Neural progenitor cell (in vitro differentiated cells): ENCODE results near the gene KSR1. TPM values are rescaled to one million over a fixed set of nuclear protein-coding genes. Genes with fewer than 3 reads are reported as not detected.

ENCODE experiments used
- DNase-seq: peaks from one replicate; pipeline ENCODE4 v3.0.0-alpha.2; 2016; ENCODE audit warnings: low spot score
- H2AFZ ChIP-seq: fragments of 200-600 bp; sonication (generic); replicated peaks from 2 replicates; pipeline ENCODE4 v1.6.1; 2016; ENCODE audit warnings: antibody characterized with exemption
- H3F3A ChIP-seq: fragments of 200-600 bp; sonication (generic); 2 replicates; pipeline ENCODE4 v1.6.1; 2016; ENCODE audit warnings: antibody characterized with exemption, low read depth
- H3K27ac ChIP-seq: fragments of 200-600 bp; sonication (generic); 2 replicates; pipeline ENCODE4 v1.5.1; 2016; ENCODE audit warnings: mild to moderate bottlenecking
- H3K27me3 ChIP-seq: fragments of 200-600 bp; sonication (generic); 2 replicates; pipeline ENCODE4 v1.6.1; 2016; ENCODE audit warnings: mild to moderate bottlenecking, moderate library complexity
- H3K36me3 ChIP-seq: fragments of 200-600 bp; sonication (generic); 2 replicates; pipeline ENCODE4 v1.5.1; 2016
- H3K4me1 ChIP-seq: fragments of 200-600 bp; sonication (generic); 2 replicates; pipeline ENCODE4 v1.6.1; 2016; ENCODE audit warnings: mixed run types
- H3K4me2 ChIP-seq: fragments of 200-600 bp; sonication (generic); 2 replicates; pipeline ENCODE4 v1.6.1; 2016
- H3K4me3 ChIP-seq: fragments of 200-600 bp; sonication (generic); 2 replicates; pipeline ENCODE4 v1.5.1; 2016
- H3K79me2 ChIP-seq: fragments of 200-600 bp; sonication (generic); 2 replicates; pipeline ENCODE4 v1.6.1; 2016; ENCODE audit warnings: low read depth
- H3K9ac ChIP-seq: fragments of 200-600 bp; sonication (generic); 2 replicates; pipeline ENCODE4 v1.6.1; 2016
- H3K9me3 ChIP-seq: fragments of 200-600 bp; sonication (generic); 2 replicates; pipeline ENCODE4 v1.5.1; 2016; ENCODE audit warnings: low read depth
- H4K20me1 ChIP-seq: fragments of 200-600 bp; sonication (generic); 2 replicates; pipeline ENCODE4 v1.6.1; 2016; ENCODE audit warnings: low read depth
- H3K27ac Mint-ChIP-seq: 3 replicates; pipeline ENCODE4 v1.8.0; 2021; ENCODE audit warnings: mixed read lengths
- H3K27me3 Mint-ChIP-seq: 2 replicates; pipeline ENCODE4 v1.8.0; 2022; ENCODE audit warnings: low read depth, mild to moderate bottlenecking, inconsistent platforms, moderate library complexity, mixed read lengths; ENCODE audit not compliant: insufficient read depth
- H3K36me3 Mint-ChIP-seq: 3 replicates; pipeline ENCODE4 v1.8.0; 2021; ENCODE audit warnings: mixed read lengths
- H3K4me1 Mint-ChIP-seq: 3 replicates; pipeline ENCODE4 v1.8.0; 2021; ENCODE audit warnings: mixed read lengths
- H3K4me3 Mint-ChIP-seq: 3 replicates; pipeline ENCODE4 v1.8.0; 2021; ENCODE audit warnings: mild to moderate bottlenecking, moderate library complexity, mixed read lengths
- H3K9me3 Mint-ChIP-seq: 3 replicates; pipeline ENCODE4 v1.8.0; 2020; ENCODE audit warnings: mixed read lengths
- EZH2 ChIP-seq: fragments of 200-600 bp; sonication (generic); IDR thresholded peaks from 2 replicates; pipeline ENCODE4 v1.6.1; 2017; ENCODE audit warnings: antibody characterized with exemption, mild to moderate bottlenecking, moderate library complexity
- EZH2phosphoT487 ChIP-seq: fragments of 200-600 bp; sonication (generic); IDR thresholded peaks from 2 replicates; pipeline ENCODE4 v1.6.1; 2017; ENCODE audit warnings: antibody characterized with exemption
- total RNA-seq: library from RNA; depleted of rRNA; stranded (reverse); fragments of >200 nt; gene quantifications from 2 replicates; pipeline ENCODE4 v1.2.3, GENCODE V29; 2015; ENCODE audit warnings: low replicate concordance
- TF ChIP-seq, protein P1 (sequence below): fragments of 200-600 bp; sonication (generic); IDR thresholded peaks from 2 replicates; pipeline ENCODE4 v1.5.1; 2017; ENCODE audit warnings: antibody characterized with exemption, mild to moderate bottlenecking

The KSR1 gene
- total RNA-seq, 1 donor from 2014 or later, result 16.4 TPM

DNA sequence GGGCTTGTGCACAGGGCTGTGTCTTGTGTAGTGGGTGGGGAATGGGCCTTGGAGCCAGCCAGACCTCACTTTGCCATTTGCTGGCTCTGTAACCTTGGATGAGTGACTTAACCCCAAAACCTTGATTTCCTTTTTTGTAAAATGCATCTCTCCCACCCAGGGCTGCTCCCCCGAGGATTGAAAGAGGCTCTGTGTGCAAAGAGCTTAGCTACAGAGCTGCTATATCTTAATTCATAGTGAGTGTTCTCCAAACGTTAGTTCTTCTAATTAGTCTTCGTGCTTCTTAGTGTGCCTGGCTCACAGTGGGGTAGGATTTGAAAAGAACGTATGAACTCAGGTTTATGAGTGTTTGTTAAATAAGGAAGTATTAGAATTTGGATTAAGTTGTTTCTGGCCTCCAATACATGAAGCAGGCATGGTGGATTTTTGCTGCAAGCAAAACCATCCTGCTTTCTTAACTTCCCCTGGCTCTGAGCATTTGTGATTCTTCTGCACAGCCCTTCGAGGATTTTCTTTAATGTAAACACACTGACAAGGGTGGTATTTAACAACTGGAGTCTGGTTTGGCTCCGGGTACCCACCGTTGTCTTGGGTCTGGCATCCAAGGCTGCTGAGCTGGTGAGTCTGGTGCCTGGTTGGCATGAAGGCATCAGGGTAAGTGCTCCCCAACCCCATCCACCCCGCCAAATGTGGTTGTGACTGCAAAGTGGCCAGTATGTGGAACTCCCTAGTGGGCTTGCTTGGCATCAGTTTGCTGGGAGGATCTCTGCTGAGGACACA, 29.7 kb downstream of the KSR1 start:
- no peaks in the 10 kb centered on the region for H3K9me3 Mint-ChIP-seq
- peaks cover 9% of the 10 kb centered on the region for H3K27me3 Mint-ChIP-seq
- DNase-seq, result no peak
- TF ChIP-seq EZH2 (no peak), EZH2phosphoT487 (no peak)
- TF ChIP-seq, protein P1, sequence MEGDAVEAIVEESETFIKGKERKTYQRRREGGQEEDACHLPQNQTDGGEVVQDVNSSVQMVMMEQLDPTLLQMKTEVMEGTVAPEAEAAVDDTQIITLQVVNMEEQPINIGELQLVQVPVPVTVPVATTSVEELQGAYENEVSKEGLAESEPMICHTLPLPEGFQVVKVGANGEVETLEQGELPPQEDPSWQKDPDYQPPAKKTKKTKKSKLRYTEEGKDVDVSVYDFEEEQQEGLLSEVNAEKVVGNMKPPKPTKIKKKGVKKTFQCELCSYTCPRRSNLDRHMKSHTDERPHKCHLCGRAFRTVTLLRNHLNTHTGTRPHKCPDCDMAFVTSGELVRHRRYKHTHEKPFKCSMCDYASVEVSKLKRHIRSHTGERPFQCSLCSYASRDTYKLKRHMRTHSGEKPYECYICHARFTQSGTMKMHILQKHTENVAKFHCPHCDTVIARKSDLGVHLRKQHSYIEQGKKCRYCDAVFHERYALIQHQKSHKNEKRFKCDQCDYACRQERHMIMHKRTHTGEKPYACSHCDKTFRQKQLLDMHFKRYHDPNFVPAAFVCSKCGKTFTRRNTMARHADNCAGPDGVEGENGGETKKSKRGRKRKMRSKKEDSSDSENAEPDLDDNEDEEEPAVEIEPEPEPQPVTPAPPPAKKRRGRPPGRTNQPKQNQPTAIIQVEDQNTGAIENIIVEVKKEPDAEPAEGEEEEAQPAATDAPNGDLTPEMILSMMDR, result no peak
- H3K27ac ChIP-seq, result no peak overlapping the region
- no peak overlapping the region for H3K9ac ChIP-seq
- peaks cover 7% of the 10 kb centered on the region for H3F3A ChIP-seq
- H3K27me3 ChIP-seq, result no peaks in the 10 kb centered on the region
- no peaks in the 10 kb centered on the region for H3K36me3 Mint-ChIP-seq
- H3K4me1 Mint-ChIP-seq, result peaks cover 29% of the 10 kb centered on the region
- H3K27ac Mint-ChIP-seq, result no peak overlapping the region
- peaks cover 25% of the 10 kb centered on the region for H4K20me1 ChIP-seq
- H3K4me1 ChIP-seq, result peaks cover 23% of the 10 kb centered on the region
- no peak overlapping the region for H3K4me3 Mint-ChIP-seq
- H3K9me3 ChIP-seq, result no peaks in the 10 kb centered on the region
- H3K36me3 ChIP-seq, result no peaks in the 10 kb centered on the region
- no peak overlapping the region for H3K4me2 ChIP-seq
- no peak overlapping the region for H3K4me3 ChIP-seq
- no peak overlapping the region for H2AFZ ChIP-seq
- H3K79me2 ChIP-seq, result peaks cover 45% of the 10 kb centered on the region

- peaks cover 33% of the 10 kb centered on the region for H4K20me1 ChIP-seq
- no peak overlapping the region for H3K27ac Mint-ChIP-seq
- no peaks in the 10 kb centered on the region for H3K36me3 ChIP-seq
- H3K4me1 ChIP-seq, result peaks cover 29% of the 10 kb centered on the region
- peaks cover 44% of the 10 kb centered on the region for H3K79me2 ChIP-seq
- no peaks in the 10 kb centered on the region for H3K27me3 ChIP-seq
- peaks cover 37% of the 10 kb centered on the region for H3K4me1 Mint-ChIP-seq
- no peaks in the 10 kb centered on the region for H3K9me3 ChIP-seq
- H3F3A ChIP-seq, result peaks cover 7% of the 10 kb centered on the region
- no peak overlapping the region for H3K9ac ChIP-seq
- TF ChIP-seq EZH2phosphoT487, result no peak
- no peak for TF ChIP-seq EZH2
- TF ChIP-seq, protein P1, result no peak
- no peak for DNase-seq
- H2AFZ ChIP-seq, result no peak overlapping the region
- H3K4me2 ChIP-seq, result no peak overlapping the region
- no peaks in the 10 kb centered on the region for H3K9me3 Mint-ChIP-seq
- no peak overlapping the region for H3K4me3 ChIP-seq
- H3K27me3 Mint-ChIP-seq, result peaks cover 9% of the 10 kb centered on the region
- H3K27ac ChIP-seq, result no peak overlapping the region
- no peak overlapping the region for H3K4me3 Mint-ChIP-seq
- H3K36me3 Mint-ChIP-seq, result no peaks in the 10 kb centered on the region
Measured at GRCh38 chr17:27486741-27487140, 30.5 kb downstream of the KSR1 start.

GRCh38 chr17:27488231-27488630, 32.0 kb downstream of the KSR1 start:
- Histone ChIP-seq H3K4me2 (no peak overlapping the region), H3K27ac (no peak overlapping the region), H3K4me3 (no peak overlapping the region), H3K36me3 (no peaks in the 10 kb centered on the region), H3K9me3 (no peaks in the 10 kb centered on the region), H3K9ac (no peak overlapping the region), H3K27me3 (no peaks in the 10 kb centered on the region), H3K4me1 (peaks cover 34% of the 10 kb centered on the region), H3K79me2 (peaks cover 46% of the 10 kb centered on the region), H4K20me1 (peaks cover 48% of the 10 kb centered on the region), H2AFZ (no peak overlapping the region), H3F3A (peaks cover 7% of the 10 kb centered on the region)
- no peak overlapping the region for H3K4me3 Mint-ChIP-seq
- peaks cover 9% of the 10 kb centered on the region for H3K27me3 Mint-ChIP-seq
- H3K36me3 Mint-ChIP-seq, result no peaks in the 10 kb centered on the region
- peaks cover 52% of the 10 kb centered on the region for H3K4me1 Mint-ChIP-seq
- no peaks in the 10 kb centered on the region for H3K9me3 Mint-ChIP-seq
- H3K27ac Mint-ChIP-seq, result no peak overlapping the region
- DNase-seq, result no peak
- TF ChIP-seq EZH2 (no peak), EZH2phosphoT487 (no peak)
- TF ChIP-seq, protein P1, result no peak
